NCI-H460 (cell line): Measurements from ENCODE around the gene ATP8B1. TPM values are rescaled to one million over a fixed set of nuclear protein-coding genes. Genes with fewer than 3 reads are reported as not detected.
"Not testable (repeated sequence)": the region's sequence is repeated elsewhere in the genome, so short reads cannot be mapped to it uniquely, and the experiment has no call there.

ENCODE experiments used
- DNase-seq: peaks from one replicate; pipeline ENCODE4 v3.0.0-alpha.2; 2016; ENCODE audit warnings: low read depth; ENCODE audit errors: extremely low read depth
- total RNA-seq: library from RNA; depleted of rRNA; stranded (reverse); fragments of >200 nt; shearing (Covaris generic); gene quantifications from 2 replicates; pipeline ENCODE4 v1.2.3, GENCODE V29; 2014

ATP8B1 gene
- total RNA-seq, 1 experiment from 2014 or later, result 0.25 TPM

GRCh38 chr18:57735042-57735441 lies 68.1 kb downstream of the ATP8B1 start:
- not testable (repeated sequence) for DNase-seq

- no peak for DNase-seq
These were observed 69.3 kb downstream of the ATP8B1 start for GRCh38 chr18:57733861-57734260.

GRCh38 chr18:57730146-57730545 lies 73.0 kb downstream of the ATP8B1 start:
- no peak for DNase-seq

GRCh38 chr18:57728941-57729511 lies 74.1 kb downstream of the ATP8B1 start:
- DNase-seq, result no peak

- DNase-seq, result no peak
These were observed 74.9 kb downstream of the ATP8B1 start for GRCh38 chr18:57727952-57728807.

DNA sequence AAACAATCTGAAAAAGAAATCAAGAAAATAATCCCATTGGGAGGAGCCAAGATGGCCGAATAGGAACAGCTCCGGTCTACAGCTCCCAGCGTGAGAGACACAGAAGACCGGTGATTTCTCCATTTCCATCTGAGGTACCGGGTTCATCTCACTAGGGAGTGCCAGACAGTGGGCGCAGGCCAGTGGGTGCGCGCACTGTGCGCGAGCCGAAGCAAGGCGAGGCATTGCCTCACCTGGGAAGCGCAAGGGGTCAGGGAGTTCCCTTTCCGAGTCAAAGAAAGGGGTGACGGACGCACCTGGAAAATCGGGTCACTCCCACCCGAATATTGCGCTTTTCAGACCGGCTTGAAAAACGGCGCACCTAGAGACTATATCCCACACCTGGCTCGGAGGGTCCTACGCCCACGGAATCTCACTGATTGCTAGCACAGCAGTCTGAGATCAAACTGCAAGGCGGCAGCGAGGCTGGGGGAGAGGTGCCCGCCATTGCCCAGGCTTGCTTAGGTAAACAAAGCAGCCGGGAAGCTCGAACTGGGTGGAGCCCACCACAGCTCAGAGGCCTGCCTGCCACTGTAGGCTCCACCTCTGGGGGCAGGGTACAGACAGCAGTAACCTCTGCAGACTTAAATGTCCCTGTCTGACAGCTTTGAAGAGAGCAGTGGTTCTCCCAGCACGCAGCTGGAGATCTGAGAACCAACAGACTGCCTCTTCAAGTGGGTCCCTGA lies 83.7 kb downstream of the ATP8B1 start:
- DNase-seq, result not testable (repeated sequence)

DNA sequence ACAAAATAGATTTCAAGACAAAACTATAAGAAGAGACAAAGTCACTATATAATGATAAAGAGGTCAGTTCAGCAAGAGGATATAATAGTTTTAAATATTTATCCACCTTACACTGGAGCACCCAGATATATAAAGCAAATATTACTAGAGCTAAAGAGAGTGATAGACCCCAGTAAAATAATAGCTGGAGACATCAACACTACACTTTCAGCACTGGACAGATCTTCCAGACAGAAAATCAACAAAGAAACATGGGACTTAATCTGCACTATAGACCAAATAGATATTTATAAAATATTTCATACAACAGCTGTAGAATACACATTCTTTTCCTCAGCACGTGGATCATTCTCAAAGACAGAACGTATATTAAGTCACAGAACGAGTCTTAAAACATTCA lies 86.6 kb downstream of the ATP8B1 start:
- no peak for DNase-seq

DNA sequence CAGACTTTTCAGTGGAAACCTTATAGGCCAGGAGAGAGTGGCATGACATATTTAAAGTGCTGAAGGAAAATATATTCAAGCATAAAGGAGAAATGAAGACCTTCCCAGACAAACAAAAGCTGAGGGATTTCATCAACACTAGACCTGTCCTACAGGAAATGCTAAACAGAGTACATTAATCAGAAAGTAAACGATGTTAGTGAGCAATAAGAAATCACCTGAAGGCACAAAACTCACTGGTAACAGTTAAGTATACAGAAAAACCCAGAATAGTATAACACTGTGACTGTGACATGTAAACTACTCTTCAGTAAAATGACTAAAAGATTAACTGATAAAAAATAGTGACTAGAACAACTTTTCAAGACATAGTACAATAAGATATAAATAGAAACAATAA lies 87.4 kb downstream of the ATP8B1 start:
- no peak for DNase-seq

DNA sequence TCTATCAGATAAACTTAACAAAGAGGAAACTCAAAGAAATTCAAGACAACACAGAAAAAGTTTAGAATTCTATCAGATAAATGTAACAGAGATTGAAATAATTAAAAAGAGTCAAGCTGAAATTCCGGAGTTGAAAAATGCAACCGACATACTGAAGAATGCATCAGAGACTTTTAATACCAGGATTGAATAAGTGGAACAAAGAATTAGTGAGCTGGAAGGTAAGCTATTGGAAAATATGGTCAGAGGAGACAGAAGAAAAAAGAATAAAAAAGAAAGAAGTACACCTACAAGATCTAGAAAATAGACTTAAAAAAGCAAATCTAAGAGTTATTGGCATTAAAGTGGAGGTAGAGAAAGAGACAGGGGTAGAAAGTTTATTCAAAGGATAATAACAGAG lies 88.0 kb downstream of the ATP8B1 start:
- DNase-seq, result no peak

DNA sequence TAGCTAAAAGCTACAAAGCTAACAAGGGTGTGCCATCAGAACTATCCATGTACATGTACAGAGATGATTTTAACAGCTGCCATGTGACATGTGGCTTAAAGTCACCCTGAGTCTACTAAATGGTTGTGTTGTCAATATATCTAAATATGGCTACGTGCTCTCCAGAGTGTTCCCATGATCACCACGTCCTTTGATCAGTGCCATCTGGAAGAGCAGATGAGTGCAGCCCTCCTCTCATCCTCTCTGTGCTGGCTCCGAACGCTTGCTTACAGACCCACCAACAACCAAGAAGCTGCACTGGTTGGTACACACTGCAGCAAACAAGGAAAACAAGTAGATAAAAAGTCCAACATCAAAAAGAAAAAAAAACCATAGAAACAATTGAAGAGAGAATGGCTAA lies 92.9 kb downstream of the ATP8B1 start:
- no peak for DNase-seq

DNA sequence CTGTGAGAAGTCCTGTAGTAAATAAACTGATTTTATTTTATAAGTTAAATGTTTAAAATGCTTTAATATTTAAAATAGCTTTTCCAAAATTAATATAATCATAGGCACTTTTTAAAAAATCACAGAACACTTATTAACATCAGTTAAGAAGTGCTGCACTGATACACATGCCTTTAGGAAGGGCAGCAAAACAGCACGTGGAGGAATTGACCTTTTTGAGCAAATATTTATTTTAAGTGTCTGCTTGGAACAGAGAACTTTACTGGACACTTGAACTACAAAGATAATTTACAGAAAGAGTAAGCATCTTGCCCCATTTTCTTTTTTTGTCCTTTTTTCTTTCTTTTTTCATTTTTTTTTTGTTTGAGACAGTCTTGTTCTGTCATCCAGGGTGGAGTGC lies 93.8 kb downstream of the ATP8B1 start:
- DNase-seq, result no peak

- no peak for DNase-seq
These were observed 94.8 kb downstream of the ATP8B1 start for GRCh38 chr18:57708288-57708687.

GRCh38 chr18:57705832-57706595 lies 97.1 kb downstream of the ATP8B1 start:
- DNase-seq, result no peak

- no peak for DNase-seq
These were observed 98.1 kb downstream of the ATP8B1 start for GRCh38 chr18:57705011-57705410.

GRCh38 chr18:57698571-57699276 lies 104.4 kb downstream of the ATP8B1 start:
- no peak for DNase-seq

DNA sequence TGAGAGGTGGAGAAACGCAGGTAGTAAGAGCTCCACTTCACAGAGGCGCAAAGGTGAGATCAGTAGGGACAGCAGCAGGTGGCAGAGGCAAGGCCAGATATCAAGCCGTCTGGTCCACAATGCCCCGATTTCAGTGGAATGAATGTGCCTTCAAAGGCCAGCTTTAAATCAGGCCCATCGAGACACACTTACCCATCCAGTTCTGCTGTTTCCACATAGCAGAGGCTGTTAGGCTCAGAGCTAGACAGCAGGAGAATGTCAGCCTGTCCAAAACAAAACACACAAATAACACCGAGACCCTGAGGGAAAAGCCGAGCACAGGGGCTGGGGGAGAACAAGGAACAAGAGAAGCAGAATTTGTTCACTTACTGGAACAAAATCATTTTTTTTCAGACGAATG lies 105.7 kb downstream of the ATP8B1 start:
- no peak for DNase-seq

GRCh38 chr18:57696271-57696670 lies 106.8 kb downstream of the ATP8B1 start:
- no peak for DNase-seq

DNA sequence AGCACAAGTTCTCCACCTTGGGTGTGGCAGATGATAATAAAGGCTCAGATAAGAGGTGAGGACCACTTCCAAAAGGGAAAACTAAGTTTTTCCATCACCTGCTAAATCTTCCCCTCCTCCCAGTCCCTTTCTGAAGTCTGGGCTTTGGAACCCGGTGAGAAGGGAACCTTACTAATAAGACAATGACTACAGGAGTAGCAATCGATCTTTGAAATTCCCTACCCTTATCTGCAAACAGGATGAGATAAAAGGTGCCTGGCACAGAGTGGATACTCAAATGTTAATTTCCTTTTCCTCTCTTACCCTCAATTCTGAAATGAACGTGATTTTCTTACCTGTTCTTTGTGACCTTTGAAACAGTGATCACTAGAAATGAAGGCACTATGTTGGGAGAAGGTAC lies 111.8 kb downstream of the ATP8B1 start:
- DNase-seq, result no peak

DNA sequence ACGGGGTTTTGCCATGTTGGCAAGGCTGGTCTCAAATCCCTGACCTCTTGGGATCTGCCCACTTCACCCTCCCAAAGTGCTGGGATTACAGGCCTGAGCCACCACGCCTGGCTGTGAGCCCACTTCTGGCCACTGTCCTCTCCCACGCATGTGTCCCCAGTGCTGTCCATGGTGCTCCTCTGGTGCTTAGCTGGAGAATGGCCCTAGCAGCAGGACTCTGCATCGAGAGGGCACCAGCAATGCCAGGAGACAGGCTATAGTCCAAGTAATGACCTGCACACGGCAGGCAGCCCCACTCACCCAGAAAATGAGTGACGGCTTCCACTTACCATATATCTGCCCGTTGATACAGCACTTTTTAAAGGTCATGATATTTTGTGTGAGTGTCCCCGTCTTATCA lies 115.1 kb downstream of the ATP8B1 start:
- no peak for DNase-seq

DNA sequence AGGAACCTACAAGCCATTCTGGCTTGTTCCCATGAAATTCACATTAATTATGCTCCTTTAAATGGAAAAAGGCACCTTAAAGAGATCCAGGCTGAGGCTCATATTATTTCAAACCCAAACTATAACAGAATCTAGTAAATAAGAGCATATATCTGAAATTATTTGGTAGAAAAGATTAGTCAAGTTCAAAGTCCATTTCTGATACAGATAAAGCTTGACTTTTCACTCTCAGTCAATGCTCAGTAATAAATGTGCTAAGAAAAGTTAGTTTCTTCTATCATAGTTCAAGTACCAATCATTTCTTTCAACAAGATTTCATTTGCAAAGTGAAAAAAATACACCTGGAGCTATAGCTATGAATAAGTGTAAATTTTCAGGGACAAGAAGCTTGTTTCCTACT lies 119.6 kb downstream of the ATP8B1 start:
- DNase-seq, result no peak
